CD14-positive monocyte (primary cell): Measurements from ENCODE around the gene ETV2. TPM values are rescaled to one million over a fixed set of nuclear protein-coding genes. Genes with fewer than 3 reads are reported as not detected.

Experiments used
- DNase-seq, 3 donors: peaks; one replicate each; pipeline ENCODE4 v3.0.0-alpha.2; 2011 to 2022
- H2AFZ ChIP-seq: 2 replicates; pipeline ENCODE4 v1.6.0; 2012; ENCODE audit warnings: mild to moderate bottlenecking, low read depth, low read length, inconsistent platforms; ENCODE audit not compliant: insufficient read depth, poor library complexity, severe bottlenecking
- H3K27ac ChIP-seq, 2 donors: 1 replicate in 1 of 2; 2 replicates in 1 of 2; pipeline ENCODE4 v1.5.1; 2012 to 2013; ENCODE audit warnings: low read length in 2 of 2, control low read depth in 1 of 2, inconsistent platforms in 1 of 2, low read depth in 1 of 2, mild to moderate bottlenecking in 1 of 2
- H3K27me3 ChIP-seq, 2 donors: one replicate each; pipeline versions ENCODE4 v1.6.0 to v1.6.1; 2011 to 2013; ENCODE audit warnings: low read length in 2 of 2; ENCODE audit not compliant: control insufficient read depth in 2 of 2, insufficient read depth in 2 of 2
- H3K36me3 ChIP-seq, 2 donors: replicated peaks in 1 of 2; 1 replicate in 1 of 2; 2 replicates in 1 of 2; pipeline versions ENCODE4 v1.5.1 to v1.6.1; 2012 to 2013; ENCODE audit warnings: low read length in 2 of 2, control low read depth in 1 of 2, inconsistent platforms in 1 of 2, mild to moderate bottlenecking in 1 of 2; ENCODE audit not compliant: insufficient read depth in 2 of 2, control insufficient read depth in 1 of 2
- H3K4me1 ChIP-seq, 2 donors: 1 replicate in 1 of 2; 2 replicates in 1 of 2; pipeline versions ENCODE4 v1.5.1 to v1.6.1; 2012 to 2013; ENCODE audit warnings: low read length in 2 of 2, control low read depth in 1 of 2, inconsistent platforms in 1 of 2, mild to moderate bottlenecking in 1 of 2, moderate library complexity in 1 of 2; ENCODE audit not compliant: insufficient read depth in 2 of 2, control insufficient read depth in 1 of 2
- H3K4me2 ChIP-seq: replicated peaks from 2 replicates; pipeline ENCODE3; 2012; ENCODE audit warnings: low read length, moderate library complexity, mild to moderate bottlenecking; ENCODE audit not compliant: poor library complexity, severe bottlenecking; ENCODE audit errors: extremely low read depth
- H3K4me3 ChIP-seq, 3 experiments: fragments of 200-600 bp in 1 of 3; sonication (generic) in 1 of 3; replicated peaks in 1 of 3; 1 replicate in 2 of 3; 2 replicates in 1 of 3; pipeline ENCODE4 v1.5.1; 2011 to 2013; ENCODE audit warnings: low read length in 3 of 3, mild to moderate bottlenecking in 3 of 3, control low read depth in 2 of 3, low read depth in 2 of 3, inconsistent platforms in 1 of 3, moderate library complexity in 1 of 3
- H3K79me2 ChIP-seq: 2 replicates; pipeline ENCODE4 v1.6.0; 2012; ENCODE audit warnings: mild to moderate bottlenecking, control low read depth, inconsistent platforms, low read length, moderate library complexity; ENCODE audit not compliant: insufficient read depth
- H3K9ac ChIP-seq: 2 replicates; pipeline ENCODE4 v1.6.0; 2017; ENCODE audit warnings: low read length, mild to moderate bottlenecking; ENCODE audit not compliant: insufficient read depth, poor library complexity, severe bottlenecking
- H3K9me3 ChIP-seq, 2 donors: replicated peaks in 1 of 2; 1 replicate in 1 of 2; 2 replicates in 1 of 2; pipeline versions ENCODE4 v1.5.1 to v1.6.1; 2012 to 2013; ENCODE audit warnings: low read length in 2 of 2, control low read depth in 1 of 2; ENCODE audit not compliant: control insufficient read depth in 1 of 2, insufficient read depth in 1 of 2
- H4K20me1 ChIP-seq: 2 replicates; pipeline ENCODE4 v1.6.0; 2012; ENCODE audit warnings: mild to moderate bottlenecking, low read length, control low read depth, moderate library complexity; ENCODE audit not compliant: insufficient read depth
- H3K27ac Mint-ChIP-seq, 7 donors: one replicate each; pipeline ENCODE4 v1.8.0; 2020; ENCODE audit warnings: mild to moderate bottlenecking in 7 of 7, mixed read lengths in 7 of 7, moderate library complexity in 6 of 7, inconsistent platforms in 2 of 7
- H3K27me3 Mint-ChIP-seq, 3 donors: one replicate each; pipeline ENCODE4 v1.8.0; 2021 to 2022; ENCODE audit warnings: low read depth in 3 of 3, mild to moderate bottlenecking in 3 of 3, mixed read lengths in 3 of 3, moderate library complexity in 3 of 3, inconsistent platforms in 1 of 3
- H3K36me3 Mint-ChIP-seq, 2 donors: one replicate each; pipeline ENCODE4 v1.8.0; 2020; ENCODE audit warnings: mixed read lengths in 2 of 2, inconsistent platforms in 1 of 2, mild to moderate bottlenecking in 1 of 2
- H3K4me1 Mint-ChIP-seq: one replicate; pipeline ENCODE4 v1.8.0; 2020; ENCODE audit warnings: mild to moderate bottlenecking, mixed read lengths
- H3K4me3 Mint-ChIP-seq, 2 donors: one replicate each; pipeline ENCODE4 v1.8.0; 2020; ENCODE audit warnings: mild to moderate bottlenecking in 2 of 2, mixed read lengths in 2 of 2, moderate library complexity in 1 of 2
- H3K9me3 Mint-ChIP-seq, 7 donors: one replicate each; pipeline ENCODE4 v1.8.0; 2020 to 2022; ENCODE audit warnings: mixed read lengths in 7 of 7, mild to moderate bottlenecking in 6 of 7, moderate library complexity in 6 of 7, inconsistent platforms in 2 of 7
- CTCF ChIP-seq: fragments of 200-600 bp; IDR thresholded peaks from one replicate; pipeline ENCODE4 v1.8.0; 2022; ENCODE audit warnings: antibody characterized with exemption, mild to moderate bottlenecking
- WGBS: methylation state at CpG from one replicate; pipeline ENCODE4 v1.1.5; 2013; ENCODE audit warnings: missing lambda C conversion rate; ENCODE audit not compliant: insufficient coverage; 5-methylcytosine and 5-hydroxymethylcytosine counted together
- intact Hi-C, 2 donors: fragments of 100-400 bp; cut with micrococcal nuclease; formaldehyde crosslinking; loops; one replicate each; pipeline versions ENCODE4 v1.15.0 to v1.15.1; 2023
- polyA plus RNA-seq, 3 donors: library from polyadenylated mRNA; depleted of rRNA in 1 of 3; unstranded in 2 of 3; stranded (reverse) in 1 of 3; fragments of 300-500 nt in 2 of 3; fragments of >200 nt in 1 of 3; fragmentation: Illumina TruSeq in 2 of 3; gene quantifications; 1 replicate in 2 of 3; 2 replicates in 1 of 3; pipeline ENCODE4 v1.2.3, GENCODE V29; 2012 to 2021

Gene ETV2
- polyA plus RNA-seq, 3 donors = 0.17 to 0.93 (median 0.82) TPM

- Histone ChIP-seq H3K27me3 (no peaks in the 10 kb centered on the region), H3K4me2 (no peak overlapping the region), H4K20me1 (no peaks in the 10 kb centered on the region), H3K27ac (no peak overlapping the region), H2AFZ (no peak overlapping the region), H3K4me1 (no peaks in the 10 kb centered on the region), H3K9ac (no peak overlapping the region), H3K4me3 (no peak overlapping the region), H3K9me3 (no peaks in the 10 kb centered on the region), H3K79me2 (no peaks in the 10 kb centered on the region), H3K36me3 (peaks cover 8 to 19% of the 10 kb centered on the region in 2 donors)
- intact Hi-C loops = no loop called here
- 99% methylated on average over 8 of the region's 9 CpGs for WGBS
- peaks cover 0 to 3% (median 1%) of the 10 kb centered on the region in 3 donors for H3K27me3 Mint-ChIP-seq
- no peaks in the 10 kb centered on the region for H3K4me1 Mint-ChIP-seq
- no peak for TF ChIP-seq CTCF
- DNase-seq = no peak
- H3K36me3 Mint-ChIP-seq = peaks cover 8 to 23% of the 10 kb centered on the region in 2 donors
- H3K4me3 Mint-ChIP-seq = no peak overlapping the region
- H3K9me3 Mint-ChIP-seq = peaks cover 0 to 3% (median 0%) of the 10 kb centered on the region in 7 donors
- H3K27ac Mint-ChIP-seq = peak overlapping the region in 1 of 7 donors; percentile 58
Measured at GRCh38 chr19:35621708-35622107, 19.8 kb upstream of the ETV2 start.

GRCh38 chr19:35622750-35623149, 18.8 kb upstream of the ETV2 start:
- Histone ChIP-seq H3K9ac (no peak overlapping the region), H3K4me3 (no peak overlapping the region), H3K27me3 (no peaks in the 10 kb centered on the region), H2AFZ (no peak overlapping the region), H3K4me1 (peaks cover under 1 to 1% of the 10 kb centered on the region in 2 donors), H3K79me2 (no peaks in the 10 kb centered on the region), H4K20me1 (no peaks in the 10 kb centered on the region), H3K27ac (no peak overlapping the region), H3K9me3 (no peaks in the 10 kb centered on the region), H3K36me3 (peaks cover 5 to 11% of the 10 kb centered on the region in 2 donors), H3K4me2 (no peak overlapping the region)
- Mint-ChIP-seq H3K36me3 (peaks cover 8 to 23% of the 10 kb centered on the region in 2 donors), H3K27me3 (peaks cover 0 to 3% (median 1%) of the 10 kb centered on the region in 3 donors), H3K27ac (peak overlapping the region in 1 of 7 donors; percentile 42), H3K9me3 (peaks cover 0 to 3% (median 0%) of the 10 kb centered on the region in 7 donors), H3K4me3 (no peak overlapping the region), H3K4me1 (no peaks in the 10 kb centered on the region)
- TF ChIP-seq CTCF = no peak
- no peak for DNase-seq
- WGBS = 96% methylated on average over 11 of the region's 13 CpGs
- intact Hi-C loops = no loop called here
